Liver (tissue), 9 donors: Measurements from ENCODE around the gene SLCO2A1. TPM values are rescaled to one million over a fixed set of nuclear protein-coding genes. Genes with fewer than 3 reads are reported as not detected.

Source experiments
- DNase-seq: peaks from one replicate; pipeline ENCODE4 v3.0.0-alpha.2; 2017; ENCODE audit warnings: low spot score
- H3K27ac ChIP-seq, 2 donors: one replicate each; pipeline ENCODE4 v1.7.0; 2013; ENCODE audit warnings: inconsistent platforms in 2 of 2, low read length in 2 of 2, control low read depth in 1 of 2, low read depth in 1 of 2, mild to moderate bottlenecking in 1 of 2
- H3K27me3 ChIP-seq, 4 donors: one replicate each; pipeline versions ENCODE4 v1.6.1 to v1.7.0; 2013; ENCODE audit warnings: low read length in 3 of 4, inconsistent platforms in 1 of 4, mild to moderate bottlenecking in 1 of 4, moderate library complexity in 1 of 4; ENCODE audit not compliant: control insufficient read depth in 4 of 4, insufficient read depth in 4 of 4
- H3K36me3 ChIP-seq, 4 donors: one replicate each; pipeline versions ENCODE4 v1.6.1 to v1.7.0; 2013; ENCODE audit warnings: low read length in 3 of 4, mild to moderate bottlenecking in 3 of 4, low read depth in 1 of 4, moderate library complexity in 1 of 4; ENCODE audit not compliant: control insufficient read depth in 4 of 4, insufficient read depth in 3 of 4
- H3K4me1 ChIP-seq, 4 donors: one replicate each; pipeline versions ENCODE4 v1.6.1 to v1.7.0; 2013; ENCODE audit warnings: low read length in 3 of 4, mild to moderate bottlenecking in 3 of 4, moderate library complexity in 1 of 4; ENCODE audit not compliant: control insufficient read depth in 4 of 4, insufficient read depth in 4 of 4
- H3K4me3 ChIP-seq, 3 donors: one replicate each; pipeline versions ENCODE4 v1.6.1 to v1.7.0; 2013; ENCODE audit warnings: low read length in 3 of 3, control low read depth in 1 of 3, low read depth in 1 of 3, mild to moderate bottlenecking in 1 of 3
- H3K9ac ChIP-seq, 2 donors: one replicate each; pipeline ENCODE4 v1.7.0; 2013; ENCODE audit warnings: low read length in 2 of 2, mild to moderate bottlenecking in 2 of 2, moderate library complexity in 2 of 2, control low read depth in 1 of 2, low read depth in 1 of 2
- H3K9me3 ChIP-seq, 4 donors: one replicate each; pipeline versions ENCODE4 v1.6.1 to v1.7.0; 2013; ENCODE audit warnings: low read length in 3 of 4; ENCODE audit not compliant: control insufficient read depth in 4 of 4
- ATF3 ChIP-seq: IDR thresholded peaks from 2 replicates; pipeline ENCODE4 v1.6.1; 2016; ENCODE audit warnings: antibody characterized with exemption
- CTCF ChIP-seq: fragments of 150-350 bp; IDR thresholded peaks from 2 replicates; pipeline ENCODE4 v1.5.1; 2017; ENCODE audit warnings: improper control_type of control experiment, low read depth, low read length; ENCODE audit not compliant: missing input control
- EGR1 ChIP-seq, 2 donors: IDR thresholded peaks; 2 replicates each; pipeline ENCODE4 v1.6.1; 2016 to 2018; ENCODE audit warnings: antibody characterized with exemption in 2 of 2, low read depth in 2 of 2
- FOXA1 ChIP-seq: IDR thresholded peaks from 2 replicates; pipeline ENCODE4 v1.6.1; 2016; ENCODE audit warnings: antibody characterized with exemption
- FOXA2 ChIP-seq: IDR thresholded peaks from 2 replicates; pipeline ENCODE4 v1.6.1; 2016; ENCODE audit warnings: antibody characterized with exemption
- GABPA ChIP-seq, 2 donors: IDR thresholded peaks in 1 of 2; conservative IDR thresholded peaks in 1 of 2; 2 replicates each; pipeline ENCODE4 v1.6.1; 2016; ENCODE audit warnings: antibody characterized with exemption in 2 of 2, mild to moderate bottlenecking in 1 of 2, moderate library complexity in 1 of 2
- HNF4A ChIP-seq, 2 donors: conservative IDR thresholded peaks; 2 replicates each; pipeline ENCODE4 v1.6.1; 2016; ENCODE audit warnings: antibody characterized with exemption in 2 of 2, mild to moderate bottlenecking in 2 of 2
- HNF4G ChIP-seq: IDR thresholded peaks from 2 replicates; pipeline ENCODE4 v1.6.1; 2016; ENCODE audit warnings: antibody characterized with exemption
- JUND ChIP-seq, 2 donors: IDR thresholded peaks; 2 replicates each; pipeline ENCODE4 v1.6.1; 2016; ENCODE audit warnings: antibody characterized with exemption in 2 of 2
- MAX ChIP-seq: IDR thresholded peaks from 2 replicates; pipeline ENCODE4 v1.6.1; 2016; ENCODE audit warnings: antibody characterized with exemption
- NR2F2 ChIP-seq: IDR thresholded peaks from 2 replicates; pipeline ENCODE4 v1.6.1; 2016; ENCODE audit warnings: antibody characterized with exemption
- RAD21 ChIP-seq, 2 donors: IDR thresholded peaks; 2 replicates each; pipeline ENCODE4 v1.6.1; 2016; ENCODE audit warnings: antibody characterized with exemption in 2 of 2, mild to moderate bottlenecking in 2 of 2
- REST ChIP-seq: IDR thresholded peaks from 2 replicates; pipeline ENCODE4 v1.6.1; 2016; ENCODE audit warnings: antibody characterized with exemption, mild to moderate bottlenecking
- RXRA ChIP-seq, 2 donors: IDR thresholded peaks; 2 replicates each; pipeline ENCODE4 v1.6.1; 2017 to 2018; ENCODE audit warnings: antibody characterized with exemption in 2 of 2, mild to moderate bottlenecking in 1 of 2
- SP1 ChIP-seq: IDR thresholded peaks from 2 replicates; pipeline ENCODE4 v1.6.1; 2018; ENCODE audit warnings: antibody characterized with exemption, mild to moderate bottlenecking
- YY1 ChIP-seq: IDR thresholded peaks from 2 replicates; pipeline ENCODE4 v1.6.1; 2016; ENCODE audit warnings: antibody characterized with exemption, mild to moderate bottlenecking
- ZBTB33 ChIP-seq: IDR thresholded peaks from 2 replicates; pipeline ENCODE4 v1.6.1; 2016; ENCODE audit warnings: antibody characterized with exemption
- WGBS: extraction: QIAGEN DNeasy Blood & Tissue Kit; methylation state at CpG from one replicate; pipeline ENCODE4 v1.1.7; 2013; 5-methylcytosine and 5-hydroxymethylcytosine counted together
- polyA plus RNA-seq, 2 donors: library from polyadenylated mRNA; stranded (reverse) in 1 of 2; unstranded in 1 of 2; fragments of 200-250 nt in 1 of 2; fragments of >200 nt in 1 of 2; fragmentation: Nextera tagmentation in 1 of 2; extraction: Ambion mirVana in 1 of 2; gene quantifications; one replicate each; pipeline versions ENCODE4 v1.2.1 to v1.2.3, GENCODE V29; 2013 to 2015
- total RNA-seq, 2 donors: library from RNA; depleted of rRNA; stranded (reverse); fragments of >200 nt; gene quantifications; one replicate each; pipeline ENCODE4 v1.2.3, GENCODE V29; 2014
- donor health status: healthy.
- donor health status: healthy.
- donor health status: healthy.
- donor health status: healthy.
- donor health status: healthy.

SLCO2A1 gene
- total and polyA plus RNA-seq, 4 donors: 0.56 to 3.1 (median 2.2) TPM

GRCh38 chr3:134007819-134008218 lies 21.9 kb downstream of the SLCO2A1 start:
- H3K9me3 ChIP-seq: peaks cover 0 to 1% (median 0%) of the 10 kb centered on the region in 4 donors
- no peaks in the 10 kb centered on the region for H3K4me1 ChIP-seq
- H3K36me3 ChIP-seq: no peaks in the 10 kb centered on the region
- no peak overlapping the region for H3K4me3 ChIP-seq
- H3K9ac ChIP-seq: no peak overlapping the region
- DNase-seq: no peak
- no peak for TF ChIP-seq SP1
- H3K27ac ChIP-seq: no peak overlapping the region
- 64% methylated on average over 3 of the region's 3 CpGs for whole genome bisulfite sequencing
- H3K27me3 ChIP-seq: no peaks in the 10 kb centered on the region

GRCh38 chr3:134004841-134005240 lies 24.9 kb downstream of the SLCO2A1 start:
- Histone ChIP-seq H3K27me3 (peaks cover 0 to 3% (median 0%) of the 10 kb centered on the region in 4 donors), H3K9ac (no peak overlapping the region), H3K27ac (no peak overlapping the region), H3K4me3 (no peak overlapping the region), H3K36me3 (no peaks in the 10 kb centered on the region), H3K9me3 (peaks cover 0 to 1% (median 0%) of the 10 kb centered on the region in 4 donors), H3K4me1 (no peaks in the 10 kb centered on the region)
- 94% methylated on average over 4 of the region's 4 CpGs for WGBS
- no peak for DNase-seq
- no peak for TF ChIP-seq NR2F2

GRCh38 chr3:134003066-134003465 lies 26.7 kb downstream of the SLCO2A1 start:
- no peak overlapping the region for H3K27ac ChIP-seq
- no peaks in the 10 kb centered on the region for H3K4me1 ChIP-seq
- no peak for DNase-seq
- H3K4me3 ChIP-seq: no peak overlapping the region
- peaks cover 0 to 3% (median under 1%) of the 10 kb centered on the region in 4 donors for H3K27me3 ChIP-seq
- 95% methylated on average over 5 of the region's 5 CpGs for WGBS
- no peaks in the 10 kb centered on the region for H3K36me3 ChIP-seq
- H3K9ac ChIP-seq: no peak overlapping the region
- peaks cover 0 to 1% (median 0%) of the 10 kb centered on the region in 4 donors for H3K9me3 ChIP-seq
- TF ChIP-seq HNF4G: no peak
- TF ChIP-seq CTCF: no peak
- TF ChIP-seq ZBTB33: no peak
- TF ChIP-seq FOXA2: no peak
- TF ChIP-seq YY1: no peak
- TF ChIP-seq ATF3: no peak
- TF ChIP-seq EGR1 (IDR thresholded peaks at IDR 0.05; ENCODE audit: low read depth in 2 of 2): no peak
- no peak for TF ChIP-seq RXRA (IDR thresholded peaks at IDR 0.05)
- no peak for TF ChIP-seq HNF4A (conservative IDR thresholded peaks at IDR 0.05)
- TF ChIP-seq REST: no peak
- no peak for TF ChIP-seq SP1
- TF ChIP-seq GABPA (IDR thresholded peaks at IDR 0.05 in 1 of 2, conservative IDR thresholded peaks at IDR 0.05 in 1 of 2): no peak
- TF ChIP-seq NR2F2: no peak
- no peak for TF ChIP-seq MAX
- no peak for TF ChIP-seq JUND (IDR thresholded peaks at IDR 0.05)
- TF ChIP-seq RAD21 (IDR thresholded peaks at IDR 0.05): no peak
- no peak for TF ChIP-seq FOXA1
